ENCODE data around the gene GTF2F1.

The GTF2F1 gene

GRCh38 chr19:6425732-6426620, 33.0 kb upstream of the GTF2F1 start:
- Histone ChIP-seq H3K27me3 (ENCODE audit: control insufficient read depth, insufficient read depth, low read length) (peaks cover 4% of the 10 kb centered on the region), H3K9me3 (replicated peaks; ENCODE audit: low read length) (no peaks in the 10 kb centered on the region), H3K4me2 (ENCODE audit: low read length) (peak overlapping the region; percentile 53), H3K36me3 (ENCODE audit: insufficient read depth, low read length) (peaks cover 10% of the 10 kb centered on the region), H3K4me1 (ENCODE audit: control insufficient read depth, insufficient read depth, low read length) (peaks cover 20% of the 10 kb centered on the region), H3K9ac (ENCODE audit: low read depth, low read length) (peak overlapping the region; percentile 6), H3K4me3 (ENCODE audit: low read length) (peak overlapping the region; percentile 52)

GRCh38 chr19:6424939-6425731, 32.2 kb upstream of the GTF2F1 start:
- H3K9me3 ChIP-seq (replicated peaks; ENCODE audit: low read length): no peaks in the 10 kb centered on the region
- H3K4me3 ChIP-seq (ENCODE audit: low read length): peak overlapping the region; percentile 52
- peak overlapping the region; percentile 53 for H3K4me2 ChIP-seq (ENCODE audit: low read length)
- H3K36me3 ChIP-seq (ENCODE audit: insufficient read depth, low read length): peaks cover 19% of the 10 kb centered on the region
- peak overlapping the region; percentile 6 for H3K9ac ChIP-seq (ENCODE audit: low read depth, low read length)
- H3K4me1 ChIP-seq (ENCODE audit: control insufficient read depth, insufficient read depth, low read length): peaks cover 20% of the 10 kb centered on the region
- H3K27me3 ChIP-seq (ENCODE audit: control insufficient read depth, insufficient read depth, low read length): peaks cover 4% of the 10 kb centered on the region

DNA sequence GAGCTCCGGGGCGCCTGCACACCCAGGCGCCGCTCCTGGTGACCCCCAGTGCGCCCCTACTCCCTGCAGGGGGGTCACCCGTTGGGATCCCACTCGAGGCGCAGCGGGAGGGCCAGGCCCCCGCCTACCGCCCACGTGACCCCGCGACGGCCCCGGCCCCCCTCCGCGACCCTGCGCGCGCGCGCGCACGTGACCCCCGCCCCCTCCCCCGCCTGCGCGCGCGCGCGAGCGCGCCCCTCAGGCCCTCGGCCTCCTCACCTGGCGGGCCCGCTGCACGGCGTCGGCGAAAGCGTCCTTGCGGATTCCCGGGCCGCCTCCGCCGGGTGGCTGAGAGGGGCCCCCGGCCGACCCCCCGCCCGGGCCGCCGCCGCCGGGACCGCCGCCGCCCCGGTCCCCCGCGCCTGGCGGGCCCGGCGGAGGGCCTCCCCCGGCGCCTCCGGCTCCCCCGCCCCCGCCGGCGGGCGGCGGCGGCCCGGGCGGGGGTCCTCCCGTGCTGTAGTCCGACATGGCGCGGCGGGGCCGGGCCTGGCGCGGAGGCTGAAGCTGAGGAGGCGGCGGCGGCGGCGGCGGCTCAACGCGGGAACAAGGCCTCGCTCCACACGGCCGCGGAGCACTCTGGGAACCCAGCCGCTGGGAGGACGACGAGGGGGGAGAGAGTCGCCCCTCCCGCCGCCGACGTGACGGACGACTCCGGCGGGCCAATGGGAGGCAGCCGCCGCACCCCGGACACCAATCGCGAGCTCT, 31.4 kb upstream of the GTF2F1 start, which contains the start of gene KHSRP:
KHSRP (minus strand) TSS at position 617 of the 744 bp plus-strand sequence; CDS start at position 507, 110 bp downstream.
- Histone ChIP-seq H3K27me3 (ENCODE audit: control insufficient read depth, insufficient read depth, low read length) (peaks cover 1% of the 10 kb centered on the region), H3K36me3 (ENCODE audit: insufficient read depth, low read length) (peaks cover 26% of the 10 kb centered on the region), H3K4me3 (ENCODE audit: low read length) (peak within 1 kb of the TSS; percentile 89), H3K4me2 (ENCODE audit: low read length) (peak within 1 kb of the TSS; percentile 94), H3K9ac (ENCODE audit: low read depth, low read length) (peak within 1 kb of the TSS; percentile 85), H3K4me1 (ENCODE audit: control insufficient read depth, insufficient read depth, low read length) (peaks cover 20% of the 10 kb centered on the region), H3K9me3 (replicated peaks; ENCODE audit: low read length) (no peaks in the 10 kb centered on the region)

DNA sequence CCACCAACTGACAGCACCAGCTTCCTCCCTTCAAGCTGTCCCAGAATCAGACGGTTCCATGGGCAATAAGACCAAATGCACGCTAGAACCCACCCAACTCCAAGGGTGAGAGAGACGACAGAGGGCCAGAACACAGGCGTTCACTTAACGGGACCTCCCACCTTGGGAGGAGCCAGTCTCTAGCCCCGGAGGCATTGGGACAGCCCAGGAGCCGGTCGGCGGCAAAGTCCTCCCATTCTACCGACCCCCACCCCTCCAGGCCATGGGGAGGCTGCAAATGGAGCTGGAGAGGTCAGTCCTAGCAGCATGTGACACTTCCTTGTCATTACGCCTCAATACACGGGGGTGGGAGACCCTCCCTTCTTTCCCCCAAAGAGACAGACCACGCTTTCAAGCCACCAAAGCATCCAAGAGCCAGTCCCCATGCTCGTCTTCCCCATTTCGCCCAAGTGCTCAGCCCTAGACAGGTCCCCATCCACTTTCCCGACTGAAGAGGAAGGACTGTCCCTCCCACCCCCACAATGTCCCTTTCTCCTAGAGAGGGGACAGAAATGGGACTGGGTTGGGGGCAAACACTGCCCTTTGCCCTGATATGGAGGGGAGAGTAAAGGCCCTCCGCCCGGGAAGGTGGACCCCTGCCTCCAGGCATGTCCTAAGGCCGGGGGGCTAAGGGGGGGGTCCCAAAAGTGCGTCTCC, 30.7 kb upstream of the GTF2F1 start:
- Histone ChIP-seq H3K9me3 (replicated peaks; ENCODE audit: low read length) (no peaks in the 10 kb centered on the region), H3K36me3 (ENCODE audit: insufficient read depth, low read length) (peaks cover 33% of the 10 kb centered on the region), H3K27me3 (ENCODE audit: control insufficient read depth, insufficient read depth, low read length) (no peaks in the 10 kb centered on the region), H3K4me3 (ENCODE audit: low read length) (peak overlapping the region; percentile 89), H3K9ac (ENCODE audit: low read depth, low read length) (peak overlapping the region; percentile 85), H3K4me2 (ENCODE audit: low read length) (peak overlapping the region; percentile 94), H3K4me1 (ENCODE audit: control insufficient read depth, insufficient read depth, low read length) (peaks cover 20% of the 10 kb centered on the region)

DNA sequence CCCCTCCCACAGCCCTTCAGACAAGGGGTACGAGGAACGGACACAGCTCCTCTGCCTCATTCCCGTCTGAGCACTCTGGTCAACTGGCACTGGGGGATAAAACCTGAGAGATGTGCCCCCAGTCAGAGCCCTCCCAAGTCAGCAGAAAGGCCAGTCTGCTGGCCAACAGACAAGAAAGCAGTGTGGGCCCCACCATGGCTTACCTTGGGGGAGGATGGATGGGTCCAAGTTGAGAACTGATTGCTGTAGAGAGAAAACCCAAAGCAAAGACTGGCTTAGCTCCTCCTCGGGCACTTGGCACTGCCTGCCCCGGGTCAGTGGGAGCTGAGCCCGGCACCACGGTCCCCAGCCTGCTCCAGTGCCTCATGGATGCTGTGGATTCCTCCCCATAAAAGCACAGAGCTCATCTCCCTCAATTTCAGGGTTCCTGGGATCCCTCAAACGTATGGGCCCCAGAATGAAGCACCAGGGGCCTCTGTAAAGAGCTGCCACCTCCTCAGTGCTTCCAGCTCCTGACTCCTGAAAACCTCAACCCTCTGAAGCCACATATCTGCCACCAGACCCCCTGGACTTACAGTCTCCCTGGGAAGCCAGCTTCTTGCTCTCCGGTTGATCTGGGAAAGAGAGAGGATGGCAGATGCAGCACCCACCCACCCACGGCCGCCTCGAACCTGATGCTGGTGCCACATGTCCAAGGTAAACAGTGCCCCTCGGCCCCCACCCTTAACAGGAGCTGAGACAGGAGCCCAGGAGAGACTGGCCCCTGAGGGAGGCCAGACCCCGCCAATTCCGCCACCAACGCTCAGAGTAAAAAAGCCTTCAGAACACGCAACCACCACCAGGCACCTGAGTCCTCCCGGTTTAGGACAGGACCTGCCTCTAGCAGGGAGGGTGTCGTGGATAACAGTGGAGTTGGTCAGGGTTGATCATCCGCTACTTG, 28.4 kb upstream of the GTF2F1 start:
- H3K4me1 ChIP-seq (ENCODE audit: control insufficient read depth, insufficient read depth, low read length): peaks cover 20% of the 10 kb centered on the region
- no peak overlapping the region for H3K4me3 ChIP-seq (ENCODE audit: low read length)
- H3K36me3 ChIP-seq (ENCODE audit: insufficient read depth, low read length): peaks cover 55% of the 10 kb centered on the region
- no peaks in the 10 kb centered on the region for H3K9me3 ChIP-seq (replicated peaks; ENCODE audit: low read length)
- no peaks in the 10 kb centered on the region for H3K27me3 ChIP-seq (ENCODE audit: control insufficient read depth, insufficient read depth, low read length)
- peak overlapping the region; percentile 94 for H3K4me2 ChIP-seq (ENCODE audit: low read length)
- H3K9ac ChIP-seq (ENCODE audit: low read depth, low read length): peak overlapping the region; percentile 18

DNA sequence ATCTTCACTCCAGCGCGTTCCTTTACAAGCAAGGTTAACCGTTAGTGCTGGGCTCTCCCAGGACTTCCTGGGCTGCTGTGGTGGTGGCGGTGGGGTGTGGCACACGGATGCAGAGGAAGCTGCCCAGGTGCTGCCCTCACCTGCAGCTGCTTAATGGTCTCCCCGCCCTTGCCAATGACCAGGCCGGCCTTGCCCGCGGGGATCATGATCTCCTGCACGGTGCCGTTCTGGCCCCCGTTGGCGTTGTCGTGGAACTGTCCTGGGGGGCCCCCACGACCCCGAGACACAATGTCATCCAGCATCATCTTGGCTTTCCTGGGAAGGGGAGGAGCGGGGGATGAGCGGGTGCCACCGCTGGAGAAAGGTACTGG, 25.6 kb upstream of the GTF2F1 start:
- Histone ChIP-seq H3K4me2 (ENCODE audit: low read length) (no peak overlapping the region), H3K36me3 (ENCODE audit: insufficient read depth, low read length) (peaks cover 76% of the 10 kb centered on the region), H3K9ac (ENCODE audit: low read depth, low read length) (no peak overlapping the region), H3K4me1 (ENCODE audit: control insufficient read depth, insufficient read depth, low read length) (peaks cover 13% of the 10 kb centered on the region), H3K4me3 (ENCODE audit: low read length) (no peak overlapping the region), H3K9me3 (replicated peaks; ENCODE audit: low read length) (no peaks in the 10 kb centered on the region), H3K27me3 (ENCODE audit: control insufficient read depth, insufficient read depth, low read length) (no peaks in the 10 kb centered on the region)

DNA sequence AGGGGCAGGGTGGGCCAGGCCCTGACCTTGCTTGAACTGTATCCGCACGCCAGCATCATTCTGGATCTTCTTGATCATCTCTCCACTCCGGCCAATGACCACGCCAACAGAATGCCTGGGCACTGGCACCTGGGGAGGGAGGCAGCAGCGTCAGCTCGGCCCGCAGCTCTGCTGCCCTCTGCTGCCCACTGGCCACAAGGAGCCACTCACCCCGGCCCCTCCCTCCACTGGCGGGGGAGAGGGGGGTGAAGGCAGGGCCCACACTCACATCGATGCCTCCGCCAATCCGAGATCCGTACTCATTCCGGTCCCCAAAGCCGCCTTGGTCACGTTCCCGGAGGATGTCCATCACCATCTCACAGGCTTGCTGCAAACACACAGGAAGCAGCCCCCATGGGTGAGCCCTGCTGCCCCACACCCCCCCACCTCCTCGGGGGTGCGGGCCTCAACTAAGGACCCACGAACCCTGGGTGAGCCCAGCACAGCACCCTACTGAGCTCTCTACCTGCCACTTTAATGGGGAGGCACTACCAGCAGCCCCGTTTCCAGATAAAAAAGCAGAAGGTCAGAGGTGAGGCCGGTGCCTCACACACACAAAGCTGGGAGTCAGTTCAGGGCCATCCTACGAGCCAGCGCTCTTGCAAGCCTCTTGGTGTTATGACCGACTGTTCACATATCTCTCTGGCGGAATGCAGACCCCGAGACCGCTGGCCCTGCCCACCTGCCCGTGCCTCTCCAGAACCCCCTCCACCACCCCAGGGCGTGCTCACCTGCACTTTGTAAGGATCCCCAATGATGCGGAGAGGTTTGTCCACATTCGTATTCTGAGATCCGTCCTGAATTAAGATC, 25.0 kb upstream of the GTF2F1 start:
- no peak overlapping the region for H3K4me2 ChIP-seq (ENCODE audit: low read length)

DNA sequence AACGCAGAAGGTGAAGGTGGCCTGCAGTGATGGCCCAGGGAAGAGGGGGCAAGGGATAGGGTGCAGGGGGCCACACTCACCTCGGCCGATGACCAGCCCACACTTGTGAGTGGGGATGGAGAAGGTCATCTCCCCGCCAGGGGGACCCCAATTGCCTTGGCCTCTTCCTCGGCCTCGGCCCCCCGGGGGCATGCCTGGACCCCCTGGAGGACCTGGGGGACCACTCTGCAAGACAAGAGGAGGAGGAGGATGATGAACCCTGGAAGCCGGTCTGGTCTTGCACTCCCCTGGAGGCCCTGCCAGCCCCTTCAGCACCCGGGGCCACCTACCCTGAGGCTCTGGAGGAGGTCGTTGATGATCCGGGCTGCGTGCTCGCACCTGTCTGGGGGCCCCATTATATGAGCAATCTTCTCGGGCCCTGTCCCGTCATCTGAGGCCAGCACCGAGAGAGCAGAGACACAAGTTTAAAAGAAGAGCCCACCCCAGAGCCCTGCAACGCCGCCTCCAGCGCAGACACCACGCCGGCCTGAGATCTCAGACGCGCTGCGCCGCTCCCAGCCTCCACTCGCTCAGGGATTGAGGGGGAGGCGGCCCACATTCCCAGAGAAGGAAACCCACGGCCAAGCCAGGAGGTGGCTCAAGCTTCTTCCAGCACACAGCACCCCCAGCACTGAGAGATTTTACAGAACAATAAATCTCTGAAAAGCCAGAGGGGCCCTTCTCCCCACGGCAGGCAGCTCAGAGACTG, 23.9 kb upstream of the GTF2F1 start:
- H3K9ac ChIP-seq (ENCODE audit: low read depth, low read length): no peak overlapping the region
- H3K4me1 ChIP-seq (ENCODE audit: control insufficient read depth, insufficient read depth, low read length): no peaks in the 10 kb centered on the region
- no peaks in the 10 kb centered on the region for H3K9me3 ChIP-seq (replicated peaks; ENCODE audit: low read length)
- H3K4me2 ChIP-seq (ENCODE audit: low read length): no peak overlapping the region
- H3K36me3 ChIP-seq (ENCODE audit: insufficient read depth, low read length): peaks cover 77% of the 10 kb centered on the region
- no peaks in the 10 kb centered on the region for H3K27me3 ChIP-seq (ENCODE audit: control insufficient read depth, insufficient read depth, low read length)
- H3K4me3 ChIP-seq (ENCODE audit: low read length): no peak overlapping the region

More for the DNA sequence above, 25.0 kb upstream of the GTF2F1 start:
- no peak overlapping the region for H3K4me3 ChIP-seq (ENCODE audit: low read length)
- H3K9me3 ChIP-seq (replicated peaks; ENCODE audit: low read length): no peaks in the 10 kb centered on the region
- peaks cover 76% of the 10 kb centered on the region for H3K36me3 ChIP-seq (ENCODE audit: insufficient read depth, low read length)
- no peaks in the 10 kb centered on the region for H3K27me3 ChIP-seq (ENCODE audit: control insufficient read depth, insufficient read depth, low read length)
- peaks cover 9% of the 10 kb centered on the region for H3K4me1 ChIP-seq (ENCODE audit: control insufficient read depth, insufficient read depth, low read length)
- H3K9ac ChIP-seq (ENCODE audit: low read depth, low read length): no peak overlapping the region

- H3K36me3 ChIP-seq (ENCODE audit: insufficient read depth, low read length): peaks cover 67% of the 10 kb centered on the region
- no peak overlapping the region for H3K9ac ChIP-seq (ENCODE audit: low read depth, low read length)
- no peaks in the 10 kb centered on the region for H3K9me3 ChIP-seq (replicated peaks; ENCODE audit: low read length)
- no peak overlapping the region for H3K4me2 ChIP-seq (ENCODE audit: low read length)
- H3K4me1 ChIP-seq (ENCODE audit: control insufficient read depth, insufficient read depth, low read length): no peaks in the 10 kb centered on the region
- no peak overlapping the region for H3K4me3 ChIP-seq (ENCODE audit: low read length)
- H3K27me3 ChIP-seq (ENCODE audit: control insufficient read depth, insufficient read depth, low read length): no peaks in the 10 kb centered on the region
Measured at GRCh38 chr19:6415591-6416190, 22.7 kb upstream of the GTF2F1 start.

Data from skeletal muscle satellite cell (primary cell).